HG02870 (cell line): ENCODE data around the gene TBCD.
A peak's percentile ranks its signal among the peaks of the same experiment; 100 is the strongest.

Source experiments
- ATAC-seq: cut with Tn5 transposase; IDR thresholded peaks from one replicate; pipeline ENCODE4 v1.9.1; 2021; ENCODE audit warnings: mild to moderate bottlenecking, moderate library complexity; ENCODE audit not compliant: unreplicated experiment

The TBCD gene

GRCh38 chr17:82849076-82849945 is 97.4 kb downstream of the TBCD start:
- ATAC-seq = no peak

DNA sequence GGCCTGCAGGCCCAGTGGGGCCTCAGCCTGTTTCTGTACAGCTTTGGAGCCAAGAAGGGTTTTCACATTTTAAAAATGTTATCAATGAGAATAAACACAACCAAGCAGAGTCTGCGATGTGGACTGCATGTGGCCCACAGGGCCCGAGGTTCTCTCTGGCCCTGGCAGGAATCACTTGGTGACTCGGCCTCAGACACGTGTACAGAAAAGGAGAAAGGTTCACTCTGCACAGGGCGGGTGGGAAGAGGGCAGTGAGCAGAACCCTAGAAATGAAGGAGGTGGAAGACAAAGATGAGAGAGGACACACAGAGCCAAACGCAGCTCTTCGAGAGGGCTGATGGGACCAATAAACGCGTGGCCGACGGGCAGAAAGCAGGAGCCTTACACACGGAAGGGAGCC is 99.5 kb downstream of the TBCD start:
- ATAC-seq = no peak

- no peak for ATAC-seq
These were observed 102.4 kb downstream of the TBCD start for GRCh38 chr17:82854226-82854625.

DNA sequence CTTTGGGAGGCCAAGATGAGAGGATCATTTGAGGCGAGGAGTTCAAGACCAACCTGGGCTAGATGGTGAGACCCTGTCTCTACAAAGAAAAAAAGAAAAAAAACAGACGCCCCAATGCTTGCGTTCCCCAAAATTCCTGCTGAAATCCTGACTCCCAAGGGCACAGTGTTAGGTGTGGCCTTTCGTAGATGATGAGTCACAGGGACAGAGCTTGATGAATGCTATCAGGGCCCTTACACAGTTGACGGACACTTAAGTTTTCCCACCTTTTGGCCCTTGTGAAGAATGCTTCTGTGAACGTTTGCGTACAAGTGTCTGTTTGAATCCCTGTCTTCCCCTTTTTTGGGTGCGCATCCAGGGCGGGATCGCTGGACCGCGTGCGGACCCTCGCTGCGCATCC is 104.5 kb downstream of the TBCD start:
- no peak for ATAC-seq

GRCh38 chr17:82858376-82859126 is 106.7 kb downstream of the TBCD start:
- no peak for ATAC-seq

DNA sequence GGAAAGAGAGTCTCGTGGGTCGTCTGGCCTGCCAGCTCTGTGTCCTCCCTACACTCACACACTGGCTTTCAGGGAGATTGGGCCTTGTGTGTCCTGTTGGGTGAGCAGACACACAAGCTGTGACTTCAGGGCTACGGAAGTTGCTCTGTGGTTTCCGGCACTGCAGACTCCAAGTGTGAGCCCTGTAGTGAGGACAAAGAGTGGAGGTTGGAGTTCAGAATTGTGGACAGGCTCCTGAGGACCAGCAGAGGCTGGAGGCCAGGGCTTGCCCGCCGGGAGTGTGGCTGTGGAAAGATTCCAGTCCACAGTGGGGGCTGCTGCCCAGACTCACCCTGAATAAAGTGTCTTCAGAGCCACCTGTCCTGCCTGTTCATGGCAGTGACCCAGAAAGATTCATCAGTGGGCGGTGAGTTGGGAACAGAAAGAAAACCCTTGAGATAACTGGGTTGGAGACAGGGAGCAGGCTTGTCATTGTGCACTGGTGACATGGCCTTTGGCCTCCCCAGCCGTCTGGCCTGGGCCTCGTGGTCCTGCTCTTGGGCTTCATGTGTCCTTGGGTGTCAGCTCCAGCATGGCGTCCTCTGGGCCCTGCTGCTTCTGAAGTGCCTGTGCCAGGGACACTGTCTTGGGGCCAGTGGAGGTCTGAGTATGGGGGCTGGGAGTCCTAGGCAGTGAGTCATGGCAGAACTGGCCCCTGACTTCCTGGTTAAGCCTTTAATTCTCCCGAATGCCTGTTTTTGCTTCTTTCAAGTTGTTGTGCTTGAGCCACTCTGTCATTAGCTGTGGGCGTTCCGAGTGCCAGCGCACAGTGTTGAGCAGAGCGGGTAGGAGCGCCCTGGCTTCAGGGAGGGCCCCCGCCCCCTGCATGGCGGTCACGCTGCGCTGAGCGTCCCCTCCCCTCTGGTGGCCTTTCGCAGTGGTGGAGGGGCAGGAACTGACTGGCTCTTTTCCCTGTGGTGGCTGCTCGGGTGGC is 107.9 kb downstream of the TBCD start:
- ATAC-seq = no peak

DNA sequence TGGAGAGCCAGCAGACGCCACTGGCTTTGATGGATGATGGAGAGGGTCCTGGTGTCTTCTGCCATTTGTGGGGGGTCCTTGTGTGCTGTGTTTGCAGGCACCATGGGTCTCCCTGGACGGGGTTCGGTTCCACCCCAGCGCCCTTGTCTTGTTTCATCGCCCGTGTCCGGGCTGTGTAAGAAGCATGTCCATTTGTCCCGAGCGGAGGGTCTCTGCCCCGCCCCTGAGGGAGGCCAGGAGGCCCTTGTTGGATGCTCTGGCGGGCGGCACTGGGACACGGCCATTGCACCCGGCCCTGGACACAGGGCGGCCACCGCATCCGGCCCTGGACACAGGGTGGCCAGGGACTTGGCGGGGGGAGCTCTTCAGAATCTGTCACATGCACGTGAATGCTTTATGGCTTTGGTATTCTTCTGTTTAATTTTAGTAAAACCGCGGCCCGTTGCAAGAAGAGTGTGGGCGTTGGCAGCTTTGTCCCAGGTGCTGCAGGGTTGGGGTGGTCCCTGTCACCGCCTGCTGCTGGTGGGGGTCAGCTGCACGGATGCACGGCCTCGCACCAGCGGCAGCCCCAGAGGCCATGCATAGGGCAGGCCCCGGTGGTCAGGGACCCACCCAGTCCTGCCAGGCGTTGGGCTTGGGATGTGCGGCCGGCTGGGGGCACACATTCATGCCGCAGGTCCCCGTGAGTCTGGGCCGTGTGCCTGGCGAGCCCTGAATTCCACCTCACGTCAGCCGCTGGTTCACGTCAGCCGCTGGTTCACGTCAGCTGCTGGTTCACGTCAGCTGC is 108.9 kb downstream of the TBCD start:
- no peak for ATAC-seq

DNA sequence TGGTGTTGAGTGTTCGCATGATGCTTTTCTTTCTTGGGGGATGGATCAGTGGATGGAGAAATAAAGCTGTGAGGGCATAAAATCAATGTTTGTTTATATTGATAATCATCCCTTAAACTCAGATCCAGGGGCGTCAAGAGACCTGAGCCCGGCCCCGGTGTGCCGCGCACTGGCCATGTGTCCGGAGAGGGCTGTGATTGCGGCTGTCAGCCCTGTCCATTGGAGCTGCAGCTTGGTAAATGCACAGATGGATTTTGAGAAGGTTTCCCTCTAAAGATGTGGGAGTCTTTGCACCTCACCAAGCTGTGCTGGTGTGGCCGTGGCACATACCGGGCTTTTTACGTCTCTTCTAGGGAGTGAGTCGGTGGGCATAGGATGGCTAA is 109.5 kb downstream of the TBCD start:
- no peak for ATAC-seq

- no peak for ATAC-seq
These were observed 110.3 kb downstream of the TBCD start for GRCh38 chr17:82862191-82862590.

GRCh38 chr17:82862737-82863382 is 111.0 kb downstream of the TBCD start:
- no peak for ATAC-seq

DNA sequence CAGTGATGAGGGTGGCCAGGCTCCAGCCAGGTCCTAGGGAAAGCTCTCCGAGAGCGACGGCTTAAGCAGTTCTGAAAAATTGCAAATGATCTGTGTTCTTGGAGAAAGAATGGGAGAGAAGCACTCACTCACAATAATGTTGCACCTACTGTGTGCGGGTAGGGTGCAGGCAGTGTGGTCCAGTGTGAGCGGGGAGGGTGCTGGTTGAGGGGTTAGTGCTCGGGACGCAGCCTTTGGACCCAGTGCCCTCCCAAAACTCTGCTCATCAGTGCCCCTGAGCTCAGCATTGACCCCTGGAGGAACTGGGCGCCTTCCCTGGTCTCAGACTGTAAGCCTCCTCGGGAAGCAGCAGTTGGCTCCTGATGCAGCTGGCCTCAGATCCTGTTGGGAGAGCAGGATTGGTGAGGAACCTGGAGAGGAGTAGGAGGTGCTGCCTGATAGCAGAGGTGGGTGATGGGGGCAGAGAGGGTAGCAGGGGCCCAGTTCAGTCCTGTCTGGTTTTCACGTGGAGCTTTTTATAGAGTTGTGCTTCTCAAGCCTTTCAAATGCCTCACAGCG is 111.6 kb downstream of the TBCD start:
- ATAC-seq = no peak

DNA sequence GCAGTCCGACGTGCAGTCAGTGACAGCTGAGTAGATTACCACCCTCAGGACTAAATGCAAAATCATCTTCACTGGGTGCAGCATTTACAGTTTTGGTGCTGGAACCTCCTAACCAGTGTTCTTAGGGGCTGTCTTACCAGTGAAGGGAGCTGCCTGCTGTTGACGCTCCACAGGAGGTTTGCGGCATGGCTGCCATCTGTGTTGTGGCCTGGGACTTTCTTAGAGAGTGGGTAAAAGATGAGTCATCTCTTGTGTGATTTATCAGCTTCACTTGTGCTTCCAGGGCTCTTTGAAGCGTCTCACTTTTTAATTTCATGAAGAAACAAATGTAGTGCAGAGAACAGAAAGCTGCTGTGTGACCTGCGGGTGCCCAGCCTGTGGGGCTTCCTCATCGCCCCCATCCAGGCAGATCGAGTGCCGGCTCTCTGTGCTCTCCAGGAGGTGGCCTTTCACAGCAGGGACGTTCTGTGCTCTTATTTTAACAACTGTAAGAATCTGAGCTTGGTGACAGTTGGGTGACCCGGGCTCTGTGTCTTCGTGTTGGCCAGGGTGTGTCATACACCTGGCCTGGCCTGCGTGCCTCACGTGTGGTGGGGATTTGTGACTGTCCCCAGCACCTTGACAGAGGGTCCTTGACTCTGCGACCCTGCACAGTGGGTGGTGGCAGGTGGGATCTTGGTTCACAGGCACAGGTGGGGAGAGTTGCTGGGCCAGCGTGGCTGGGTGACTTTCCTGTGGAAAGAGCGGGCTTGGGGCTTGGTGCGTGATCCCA is 112.3 kb downstream of the TBCD start:
- peak; percentile 79 for ATAC-seq

DNA sequence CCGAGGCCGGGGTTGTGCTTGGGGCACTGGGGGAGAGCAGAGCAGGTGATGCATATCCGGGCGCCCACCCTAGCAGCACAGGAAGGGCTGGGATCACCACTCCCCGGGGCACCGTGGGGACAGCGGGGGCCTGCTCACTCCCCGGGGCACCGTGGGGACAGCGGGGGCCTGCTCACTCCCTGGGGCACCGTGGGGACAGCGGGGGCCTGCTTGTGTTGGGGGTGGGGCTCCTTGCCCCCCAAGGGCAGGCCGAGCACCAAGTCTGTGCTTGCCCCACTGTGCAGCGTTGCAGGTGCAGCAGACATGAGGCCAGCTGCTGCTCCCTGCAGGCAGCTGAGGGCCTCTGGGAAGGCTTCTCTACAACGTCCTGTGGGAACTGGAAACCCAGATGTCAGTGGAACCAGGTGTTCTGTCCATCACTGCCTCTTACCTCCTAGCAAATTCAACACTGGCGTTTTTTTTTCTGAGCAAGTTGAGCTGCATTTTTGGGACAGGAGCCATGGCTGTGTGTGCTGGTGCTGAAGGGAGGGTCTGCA is 112.9 kb downstream of the TBCD start:
- no peak for ATAC-seq

DNA sequence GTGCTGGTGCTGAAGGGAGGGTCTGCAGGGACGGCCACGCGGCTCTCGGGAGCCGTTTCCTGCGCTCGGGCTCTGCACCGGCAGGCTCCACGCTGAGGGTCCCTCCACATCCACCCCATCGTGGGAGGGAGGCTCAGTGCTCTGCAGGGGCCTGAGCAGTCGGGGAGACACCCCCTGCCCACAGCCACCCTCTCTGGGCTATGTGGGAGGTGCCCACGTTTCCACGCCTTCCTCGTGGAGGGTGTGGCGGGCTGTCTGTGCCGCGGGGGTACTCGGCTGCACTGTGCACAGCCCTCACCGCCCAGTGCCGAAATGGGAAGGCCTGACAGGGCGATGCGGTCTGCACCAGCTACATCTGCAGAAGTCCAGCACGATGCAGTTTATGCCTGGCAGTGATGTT is 113.4 kb downstream of the TBCD start:
- no peak for ATAC-seq

DNA sequence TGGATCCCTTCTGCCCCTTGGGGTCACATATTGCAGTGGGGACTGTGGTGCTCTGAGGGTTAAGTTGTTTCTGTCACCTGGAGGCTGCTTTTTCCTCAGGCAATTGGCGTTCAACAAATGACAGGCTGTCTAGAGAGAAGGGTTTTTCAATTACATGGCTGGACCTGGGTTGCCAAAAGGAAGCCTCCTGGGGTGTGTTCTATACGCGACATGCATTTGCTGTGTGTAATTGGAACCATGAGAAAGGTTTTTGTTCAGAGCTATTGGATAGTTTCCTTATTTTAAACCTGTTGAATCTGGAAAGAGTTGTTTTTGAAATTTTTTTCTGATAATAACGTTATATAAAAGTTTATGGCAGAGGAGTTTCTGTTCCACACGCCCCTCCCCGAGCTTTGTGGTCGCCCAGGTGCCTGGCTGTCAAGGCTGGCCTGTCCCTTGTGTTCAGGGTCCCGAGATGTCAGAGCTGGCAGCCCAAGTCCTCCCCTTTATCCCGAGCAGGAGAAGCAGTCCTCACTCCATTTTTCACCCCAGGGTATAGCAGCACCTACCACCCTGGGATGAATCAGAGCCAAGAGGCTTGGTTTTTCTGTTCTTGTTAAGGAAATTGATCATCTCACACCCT is 114.0 kb downstream of the TBCD start:
- no peak for ATAC-seq

DNA sequence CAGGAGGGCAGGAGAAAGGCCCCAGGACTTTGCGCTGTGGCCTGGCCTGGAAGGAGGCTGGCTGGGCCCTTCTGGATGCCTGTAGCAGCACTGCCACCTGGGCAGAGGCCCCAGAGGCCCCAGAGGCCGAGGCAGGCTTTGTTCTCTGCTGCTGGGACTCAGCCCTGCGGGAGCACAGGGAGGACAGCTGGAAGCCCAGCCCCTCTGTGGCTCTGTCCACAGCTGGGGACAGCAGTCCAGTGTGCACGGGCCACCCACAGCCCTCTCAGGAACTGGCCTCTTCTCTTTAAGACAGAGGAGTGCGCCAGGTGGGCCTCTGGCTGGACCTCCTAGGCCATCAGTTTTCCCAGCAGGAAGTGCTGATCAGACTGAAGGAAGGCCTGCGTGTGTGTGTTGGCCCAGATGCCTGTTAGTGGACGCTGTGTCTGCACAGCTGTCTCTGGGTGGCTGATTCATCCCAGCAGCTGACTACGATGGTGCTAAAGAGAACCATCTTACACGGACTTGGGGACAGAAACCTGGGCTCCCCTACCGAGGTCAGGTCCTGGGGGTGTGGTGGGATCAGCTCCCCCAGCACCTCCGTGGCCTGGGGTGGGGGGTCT is 114.8 kb downstream of the TBCD start:
- no peak for ATAC-seq

- no peak for ATAC-seq
These were observed 116.0 kb downstream of the TBCD start for GRCh38 chr17:82867763-82868325.
